ENCODE results near the gene SLC22A1.

DNA sequence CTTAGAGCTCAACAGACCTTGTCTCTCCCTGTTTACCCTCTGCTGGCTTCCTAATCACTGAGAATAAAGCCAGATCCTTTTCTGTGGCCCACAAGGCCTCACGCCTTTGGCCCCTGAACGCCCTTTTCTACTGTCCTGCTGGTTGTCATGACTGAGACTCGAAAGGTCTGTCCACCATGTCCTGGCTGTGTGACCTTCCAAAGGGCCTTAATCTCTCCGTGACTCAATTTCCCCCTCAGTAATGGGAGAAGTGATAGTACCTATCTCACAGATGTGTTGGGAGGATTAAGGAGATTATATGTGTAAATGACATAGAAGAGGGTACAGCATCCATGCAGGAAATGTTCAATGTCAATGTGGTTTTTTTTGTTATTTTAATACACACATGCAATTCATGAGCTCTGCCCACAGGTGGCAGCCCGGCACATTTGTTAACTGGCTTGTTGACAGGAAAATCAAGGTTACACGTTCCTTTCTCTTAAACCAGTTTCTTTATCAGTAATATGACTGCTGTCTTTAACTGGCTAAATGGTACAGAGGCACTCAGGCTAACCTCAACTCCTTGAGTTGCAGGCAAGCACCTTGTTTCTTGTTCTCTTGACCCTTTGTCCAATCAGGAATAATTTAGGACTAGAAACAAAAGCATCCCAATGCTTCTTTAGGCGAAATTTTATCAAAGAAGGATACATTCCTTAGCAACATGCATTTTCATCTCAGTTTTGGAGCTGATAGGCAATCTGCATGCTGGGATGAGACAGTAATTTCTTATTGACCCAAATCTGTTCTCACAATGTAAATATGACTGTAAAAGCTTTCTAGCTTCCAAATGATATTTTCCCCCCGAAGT, 16.6 kb downstream of the SLC22A1 start:
- TF ChIP-seq EZH2 (IDR thresholded peaks at IDR 0.05) = no peak
- no peak for TF ChIP-seq POLR2AphosphoS5 (IDR thresholded peaks at IDR 0.05; ENCODE audit: borderline replicate concordance, low read depth, low read length)
- no peak for TF ChIP-seq FOXP2 (optimal IDR thresholded peaks at IDR 0.05; ENCODE audit: control extremely low read depth, extremely low read length, insufficient read depth)

All from SK-N-MC (cell line).